Activated naive CD8-positive, alpha-beta T cell (primary cell): ENCODE results near the gene DUOX1.

ENCODE experiments used
- H3K27ac Mint-ChIP-seq: one replicate; pipeline ENCODE4 v1.8.0; 2021; ENCODE audit warnings: mixed read lengths
- H3K27me3 Mint-ChIP-seq: one replicate; pipeline ENCODE4 v1.8.0; 2021; ENCODE audit warnings: mixed read lengths
- H3K36me3 Mint-ChIP-seq: one replicate; pipeline ENCODE4 v1.8.0; 2021; ENCODE audit warnings: mixed read lengths
- H3K4me1 Mint-ChIP-seq: one replicate; pipeline ENCODE4 v1.8.0; 2021; ENCODE audit warnings: low read depth, mixed read lengths
- H3K4me3 Mint-ChIP-seq: one replicate; pipeline ENCODE4 v1.8.0; 2021; ENCODE audit warnings: mild to moderate bottlenecking, mixed read lengths
- H3K9me3 Mint-ChIP-seq: one replicate; pipeline ENCODE4 v1.8.0; 2021; ENCODE audit warnings: low read depth, mixed read lengths

The DUOX1 gene

GRCh38 chr15:45114076-45114750, 15.6 kb upstream of the DUOX1 start, which contains the start of the genes DUOX2 and DUOXA2:
Gene DUOX2, minus strand, starts transcription at chr15:45114172. Its CDS starts 761 bp downstream, at chr15:45113411.
Gene DUOXA2, plus strand, starts transcription at chr15:45114326. Its CDS starts 280 bp downstream, at chr15:45114606.
- Mint-ChIP-seq H3K27me3 (peaks cover 51% of the 10 kb centered on the region), H3K4me1 (peaks cover 39% of the 10 kb centered on the region), H3K36me3 (no peaks in the 10 kb centered on the region), H3K27ac (no peak within 1 kb of the TSS), H3K4me3 (peak within 1 kb of the TSS; percentile 72), H3K9me3 (no peaks in the 10 kb centered on the region)

- no peaks in the 10 kb centered on the region for H3K9me3 Mint-ChIP-seq
- H3K4me3 Mint-ChIP-seq, result peak overlapping the region; percentile 57
- H3K27ac Mint-ChIP-seq, result no peak overlapping the region
- H3K27me3 Mint-ChIP-seq, result peaks cover 49% of the 10 kb centered on the region
- peaks cover 39% of the 10 kb centered on the region for H3K4me1 Mint-ChIP-seq
- H3K36me3 Mint-ChIP-seq, result no peaks in the 10 kb centered on the region
These were observed 15.1 kb upstream of the DUOX1 start for GRCh38 chr15:45114751-45115085.

DNA sequence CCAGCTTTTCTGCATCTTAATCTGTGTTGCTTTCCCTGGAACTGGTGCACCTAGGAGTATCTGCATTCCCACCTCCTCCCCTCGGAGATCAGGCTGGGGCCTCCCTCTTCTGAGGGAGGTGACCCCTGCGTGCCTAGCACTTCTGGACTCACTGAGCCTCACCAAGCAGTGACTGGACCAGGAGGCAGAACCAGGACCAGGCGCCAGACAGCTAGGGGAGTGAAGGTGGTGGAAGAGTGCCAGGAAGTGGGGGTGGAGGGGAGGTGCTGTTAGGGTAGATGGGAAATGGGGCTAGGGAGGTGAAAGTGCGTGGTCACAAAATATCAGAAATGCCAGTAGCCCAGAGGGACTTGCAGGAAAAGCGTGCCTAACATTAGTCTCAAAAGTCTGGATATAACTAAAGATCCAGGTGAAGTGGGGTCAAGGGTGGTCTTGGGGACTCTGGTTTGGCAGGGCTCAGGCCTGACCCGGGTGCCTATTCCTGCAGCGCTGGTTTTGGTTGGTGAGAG, 14.4 kb upstream of the DUOX1 start:
- Mint-ChIP-seq H3K4me3 (no peak overlapping the region), H3K4me1 (peaks cover 39% of the 10 kb centered on the region), H3K27ac (no peak overlapping the region), H3K36me3 (no peaks in the 10 kb centered on the region), H3K9me3 (no peaks in the 10 kb centered on the region), H3K27me3 (peaks cover 45% of the 10 kb centered on the region)

GRCh38 chr15:45116006-45116481, 13.8 kb upstream of the DUOX1 start:
- Mint-ChIP-seq H3K4me1 (peaks cover 39% of the 10 kb centered on the region), H3K9me3 (no peaks in the 10 kb centered on the region)

GRCh38 chr15:45116482-45117307, 13.1 kb upstream of the DUOX1 start:
- Mint-ChIP-seq H3K4me3 (peak overlapping the region; percentile 83), H3K4me1 (peaks cover 39% of the 10 kb centered on the region), H3K27ac (no peak overlapping the region), H3K27me3 (peaks cover 46% of the 10 kb centered on the region), H3K9me3 (no peaks in the 10 kb centered on the region), H3K36me3 (no peaks in the 10 kb centered on the region)

More at GRCh38 chr15:45116006-45116481, 13.8 kb upstream of the DUOX1 start:
- Mint-ChIP-seq H3K36me3 (no peaks in the 10 kb centered on the region), H3K4me3 (peak overlapping the region; percentile 75), H3K27ac (no peak overlapping the region), H3K27me3 (peaks cover 45% of the 10 kb centered on the region)

- peaks cover 40% of the 10 kb centered on the region for H3K27me3 Mint-ChIP-seq
- H3K4me3 Mint-ChIP-seq, result peak overlapping the region; percentile 83
- H3K9me3 Mint-ChIP-seq, result no peaks in the 10 kb centered on the region
- H3K27ac Mint-ChIP-seq, result no peak overlapping the region
- peaks cover 33% of the 10 kb centered on the region for H3K4me1 Mint-ChIP-seq
- H3K36me3 Mint-ChIP-seq, result no peaks in the 10 kb centered on the region
These were observed 12.3 kb upstream of the DUOX1 start for GRCh38 chr15:45117308-45118130.

- Mint-ChIP-seq H3K4me3 (peak overlapping the region; percentile 83), H3K4me1 (peaks cover 31% of the 10 kb centered on the region), H3K36me3 (no peaks in the 10 kb centered on the region), H3K9me3 (no peaks in the 10 kb centered on the region), H3K27ac (no peak overlapping the region), H3K27me3 (peaks cover 38% of the 10 kb centered on the region)
These were observed 11.6 kb upstream of the DUOX1 start for GRCh38 chr15:45118131-45118588.

DNA sequence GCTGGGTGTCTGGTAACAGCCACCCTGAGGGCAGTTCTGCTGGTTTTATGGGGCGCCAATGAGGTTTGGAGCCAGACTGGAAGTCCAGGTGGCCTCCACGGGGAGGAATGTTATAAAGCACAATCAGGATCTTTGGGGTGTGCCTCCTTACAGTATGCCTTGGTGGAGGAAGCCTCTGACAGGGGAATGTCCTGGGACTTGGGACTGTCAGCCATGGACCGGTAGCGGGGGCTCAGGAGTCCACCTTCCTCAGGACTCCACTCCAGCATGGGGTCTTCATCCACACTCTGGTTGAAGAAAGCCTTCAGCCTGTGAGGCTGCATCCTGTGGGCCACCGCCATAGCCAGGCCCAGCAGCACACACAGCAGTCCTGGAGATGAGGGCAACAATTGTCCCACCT, 10.8 kb upstream of the DUOX1 start:
- no peaks in the 10 kb centered on the region for H3K9me3 Mint-ChIP-seq
- H3K27me3 Mint-ChIP-seq, result peaks cover 35% of the 10 kb centered on the region
- no peaks in the 10 kb centered on the region for H3K36me3 Mint-ChIP-seq
- no peak overlapping the region for H3K4me3 Mint-ChIP-seq
- no peak overlapping the region for H3K27ac Mint-ChIP-seq
- peaks cover 23% of the 10 kb centered on the region for H3K4me1 Mint-ChIP-seq

DNA sequence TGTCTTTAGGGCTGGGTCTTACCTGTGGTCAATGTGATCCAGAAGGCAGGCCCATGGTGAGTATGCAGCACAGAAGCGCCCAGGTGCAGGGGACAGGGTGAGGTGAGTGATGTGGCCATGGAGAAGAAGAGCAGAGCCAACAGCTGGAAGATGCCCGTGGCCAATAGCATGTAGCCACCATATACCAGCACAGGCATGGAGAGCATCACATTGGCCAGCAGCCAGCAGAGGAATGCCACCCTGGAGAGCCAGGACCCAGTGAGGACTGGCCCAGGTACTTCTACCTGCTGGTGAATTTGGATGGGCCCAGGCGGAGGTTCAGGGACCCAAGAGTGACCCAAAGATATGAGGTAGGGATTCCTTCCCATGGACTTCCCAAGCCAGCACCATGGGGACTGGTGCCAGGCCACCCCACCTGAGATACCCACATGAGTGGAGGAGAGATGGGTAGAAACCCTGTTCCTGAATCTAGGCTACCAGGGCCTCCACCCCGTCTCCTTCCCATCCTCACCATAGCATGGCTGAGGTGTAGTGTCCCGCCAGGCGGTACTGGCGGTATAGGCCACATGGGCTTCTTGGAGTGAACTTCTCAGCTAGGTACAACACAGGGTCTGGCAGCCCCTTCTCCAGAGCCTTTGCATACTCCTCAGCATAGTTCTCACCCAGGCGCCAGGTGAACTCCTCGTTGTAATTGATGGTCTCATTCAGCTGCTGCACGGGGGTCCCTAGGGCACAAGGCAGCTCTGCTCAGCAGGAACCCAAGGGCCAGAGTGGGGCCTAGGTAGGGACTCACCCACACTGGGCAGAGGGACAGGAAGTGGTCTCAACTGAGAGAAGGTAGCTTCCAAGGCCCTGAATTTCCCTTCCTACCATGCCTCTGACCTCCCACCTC, 9.5 kb upstream of the DUOX1 start:
- Mint-ChIP-seq H3K27me3 (peaks cover 33% of the 10 kb centered on the region), H3K27ac (no peak overlapping the region), H3K36me3 (no peaks in the 10 kb centered on the region), H3K4me1 (peaks cover 20% of the 10 kb centered on the region), H3K9me3 (no peaks in the 10 kb centered on the region), H3K4me3 (no peak overlapping the region)

- peaks cover 18% of the 10 kb centered on the region for H3K4me1 Mint-ChIP-seq
- no peaks in the 10 kb centered on the region for H3K36me3 Mint-ChIP-seq
- H3K4me3 Mint-ChIP-seq, result no peak overlapping the region
- no peak overlapping the region for H3K27ac Mint-ChIP-seq
- H3K9me3 Mint-ChIP-seq, result no peaks in the 10 kb centered on the region
- H3K27me3 Mint-ChIP-seq, result peaks cover 33% of the 10 kb centered on the region
These were observed 8.8 kb upstream of the DUOX1 start for GRCh38 chr15:45121020-45121419.

DNA sequence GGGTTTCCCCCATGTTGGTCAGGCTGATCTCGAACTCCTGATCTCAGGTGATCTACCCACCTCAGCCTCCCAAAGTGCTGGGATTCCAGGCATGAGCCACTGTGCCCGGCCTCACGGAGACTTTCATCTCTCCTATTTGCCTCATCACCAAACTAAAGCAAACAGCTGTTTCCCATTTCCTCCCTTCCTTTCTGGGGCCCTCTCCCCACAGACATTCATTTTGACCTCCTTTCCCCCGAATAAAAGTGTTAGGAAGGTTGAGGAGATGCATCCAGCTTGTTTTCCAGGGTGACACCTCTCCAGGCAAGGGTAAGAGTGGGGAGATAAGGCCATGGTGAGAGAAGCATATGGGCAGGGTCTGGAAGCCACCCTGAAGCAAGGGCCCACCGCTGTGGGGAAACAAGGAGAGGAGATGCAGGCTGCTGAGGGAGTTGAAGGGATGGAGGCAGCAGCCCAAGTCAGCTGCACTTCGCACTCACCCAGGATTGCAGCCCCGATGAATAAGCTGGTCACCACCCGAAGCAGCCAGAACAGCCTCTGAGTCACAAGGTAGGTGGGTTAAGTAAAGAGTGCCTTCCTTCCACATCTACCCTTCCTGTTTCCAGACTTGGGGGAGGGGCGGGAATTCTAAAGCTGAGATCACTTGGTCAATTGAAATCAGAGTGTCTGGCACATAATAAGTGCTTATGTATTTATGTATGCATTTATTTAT, 7.9 kb upstream of the DUOX1 start:
- Mint-ChIP-seq H3K9me3 (no peaks in the 10 kb centered on the region), H3K27me3 (peaks cover 33% of the 10 kb centered on the region)

DNA sequence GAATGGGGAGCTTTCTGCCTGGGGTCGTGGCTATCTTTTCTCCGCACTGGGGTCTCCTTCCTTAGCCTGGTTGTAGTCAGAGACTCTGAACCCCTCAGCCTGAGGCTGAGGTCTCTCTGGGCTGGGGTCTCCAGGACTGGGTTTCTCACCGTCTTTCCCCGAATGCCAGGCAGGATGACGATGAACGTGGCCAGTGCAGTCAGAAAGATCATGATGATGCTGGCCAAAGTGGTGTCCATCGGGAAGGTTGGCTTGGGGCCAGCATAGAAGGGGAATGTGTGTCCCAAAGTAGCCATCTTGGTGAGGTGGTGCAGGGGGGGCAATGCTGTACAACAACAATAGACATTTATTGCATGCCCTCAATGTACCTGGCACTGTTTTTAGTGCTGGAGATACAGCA, 7.1 kb upstream of the DUOX1 start:
- no peaks in the 10 kb centered on the region for H3K36me3 Mint-ChIP-seq
- H3K4me3 Mint-ChIP-seq, result no peak overlapping the region
- peaks cover 31% of the 10 kb centered on the region for H3K27me3 Mint-ChIP-seq

More for the DNA sequence above, 7.9 kb upstream of the DUOX1 start:
- Mint-ChIP-seq H3K4me3 (no peak overlapping the region), H3K4me1 (peaks cover 12% of the 10 kb centered on the region), H3K27ac (no peak overlapping the region), H3K36me3 (no peaks in the 10 kb centered on the region)

GRCh38 chr15:45123397-45123796, 6.4 kb upstream of the DUOX1 start:
- Mint-ChIP-seq H3K36me3 (no peaks in the 10 kb centered on the region), H3K9me3 (no peaks in the 10 kb centered on the region), H3K4me1 (peaks cover under 1% of the 10 kb centered on the region), H3K27me3 (peaks cover 31% of the 10 kb centered on the region), H3K27ac (no peak overlapping the region), H3K4me3 (no peak overlapping the region)

More for the DNA sequence above, 7.1 kb upstream of the DUOX1 start:
- H3K27ac Mint-ChIP-seq, result no peak overlapping the region
- no peaks in the 10 kb centered on the region for H3K9me3 Mint-ChIP-seq
- H3K4me1 Mint-ChIP-seq, result peaks cover 5% of the 10 kb centered on the region
